Measurements from ENCODE around the gene GPR17. TPM values are rescaled to one million over a fixed set of nuclear protein-coding genes. Genes with fewer than 3 reads are reported as not detected.

GPR17 gene
- total RNA-seq = under 1 TPM in 2 of 9 donors, not detected in 7; 0.11 to 0.17 TPM
- 1 to 10 TPM in 1 of 3 donors, under 1 TPM in 1, not detected in 1; 0.54 to 2.0 TPM for polyA plus RNA-seq
- long read RNA-seq, donor 1 = 0 reads
- long read RNA-seq, donor 2 = 0 reads
- long read RNA-seq, donor 3 = 0 reads
- long read RNA-seq, donor 4 = 0 reads
- long read RNA-seq, donor 5 = 0 reads
- long read RNA-seq, donor 6 = 0 reads
- long read RNA-seq, donor 7 = 0 reads
- long read RNA-seq, donor 8 = 0 reads
- long read RNA-seq, donor 9 = 0 reads
- long read RNA-seq, donor 10, partial matches to known transcripts = 6 of 6 reads
- long read RNA-seq, donor 10, other reads (novel, unspliced or antisense) = 0 of 6 reads

GRCh38 chr2:127645395-127646291 is at the start of gene GPR17:
Gene GPR17 (plus strand): TSS chr2:127646153. CDS start chr2:127650736, 4,583 bp downstream.
- Histone ChIP-seq H3K36me3 (replicated peaks in 1 of 2) (no peaks in the 10 kb centered on the region), H3K4me1 (replicated peaks in 1 of 2) (peaks cover 0 to 9% of the 10 kb centered on the region in 2 donors), H3K27ac (peak within 1 kb of the TSS in 1 of 5 donors; percentile 26), H3K4me3 (no peak within 1 kb of the TSS), H3K27me3 (no peaks in the 10 kb centered on the region), H3K9me3 (replicated peaks in 1 of 3) (no peaks in the 10 kb centered on the region)
- 79 to 87% (median 84%) methylated on average over 17 to 37 of the region's 37 CpGs for WGBS, 4 donors
- intact Hi-C loops (cut with DNase I) = loop anchor here in 1 of 2 donors (5.0 kb wide), 1 partner anchor 53 kb away; no protein-coding TSS in a partner anchor
- TF ChIP-seq CTCF (IDR thresholded peaks at IDR 0.05) (no peak), POLR2A (IDR thresholded peaks at IDR 0.05) (no peak)
- DNase-seq = no peak

DNA sequence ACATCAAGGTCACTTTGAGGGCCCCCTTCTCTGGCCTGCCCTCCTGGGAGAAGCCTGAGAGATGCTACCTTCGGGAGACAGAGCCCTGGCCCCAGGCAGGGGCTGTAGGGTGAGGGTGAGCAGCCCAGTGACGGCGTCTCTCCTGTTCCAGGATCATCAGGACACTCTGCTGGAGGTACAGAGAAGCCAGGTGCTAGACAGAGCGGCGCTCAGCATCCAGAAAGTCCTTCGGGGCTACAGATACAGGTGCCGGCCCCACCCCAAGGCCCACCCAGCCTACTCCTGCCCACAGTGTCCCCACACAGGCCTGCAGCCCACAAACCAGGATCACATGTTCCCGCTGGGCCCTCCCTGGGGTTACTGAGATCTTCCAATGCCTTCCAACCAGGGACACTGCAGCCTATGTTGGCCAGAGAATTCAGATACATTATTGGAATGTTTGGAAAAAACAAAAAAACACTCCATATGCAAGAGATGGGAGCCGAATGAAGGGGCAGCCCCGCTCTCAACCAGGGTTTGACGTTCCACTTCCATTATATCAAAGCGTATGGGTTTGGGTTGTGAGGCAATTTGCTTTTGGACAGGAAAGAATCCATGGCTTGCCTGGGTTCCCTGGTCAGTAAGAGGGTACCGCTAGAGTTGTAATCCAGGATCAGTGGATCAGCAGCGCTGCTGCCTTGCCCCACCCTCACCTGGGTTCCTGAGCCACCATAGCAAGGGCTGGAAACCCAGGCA is 49.5 kb upstream of the GPR17 start:
- WGBS, 4 donors = 94 to 96% (median 95%) methylated on average over 12 to 14 of the region's 14 CpGs
- no peaks in the 10 kb centered on the region for H3K4me1 ChIP-seq (replicated peaks in 1 of 2)
- no peak overlapping the region for H3K4me3 ChIP-seq
- H3K27ac ChIP-seq = no peak overlapping the region
- no peaks in the 10 kb centered on the region for H3K27me3 ChIP-seq
- no peaks in the 10 kb centered on the region for H3K36me3 ChIP-seq (replicated peaks in 1 of 2)
- intact Hi-C loops (cut with DNase I) = no loop called here
- no peaks in the 10 kb centered on the region for H3K9me3 ChIP-seq (replicated peaks in 1 of 3)
- peak in 2 of 7 donors; percentile 6 to 25 for DNase-seq
- TF ChIP-seq POLR2A (IDR thresholded peaks at IDR 0.05) (no peak), CTCF (IDR thresholded peaks at IDR 0.05) (no peak)

- H3K9me3 ChIP-seq (replicated peaks in 1 of 3) = no peaks in the 10 kb centered on the region
- WGBS, 4 donors = 80 to 88% (median 82%) methylated on average over 17 of the region's 17 CpGs
- no peaks in the 10 kb centered on the region for H3K4me1 ChIP-seq (replicated peaks in 1 of 2)
- no peak overlapping the region for H3K27ac ChIP-seq
- intact Hi-C loops (cut with DNase I) = no loop called here
- TF ChIP-seq POLR2A (IDR thresholded peaks at IDR 0.05) = no peak
- TF ChIP-seq CTCF (IDR thresholded peaks at IDR 0.05) = no peak
- no peaks in the 10 kb centered on the region for H3K36me3 ChIP-seq (replicated peaks in 1 of 2)
- H3K4me3 ChIP-seq = no peak overlapping the region
- no peaks in the 10 kb centered on the region for H3K27me3 ChIP-seq
- DNase-seq = peak in 2 of 7 donors; percentile 3 to 11
Measured at GRCh38 chr2:127597046-127597983, 48.6 kb upstream of the GPR17 start.

All from adrenal gland (tissue), 19 donors.